Loucy (cell line): Measurements from ENCODE around the gene MCM9.

Experiments
- H2AFZ ChIP-seq: fragments of 200-600 bp; sonication (generic); 2 replicates; pipeline ENCODE4 v1.6.0; 2016; ENCODE audit warnings: antibody characterized with exemption, mild to moderate bottlenecking, low read length, moderate library complexity
- H3F3A ChIP-seq: fragments of 200-600 bp; 2 replicates; pipeline ENCODE4 v1.6.0; 2016; ENCODE audit warnings: antibody characterized with exemption, low read depth, mild to moderate bottlenecking
- H3K27me3 ChIP-seq: fragments of 200-600 bp; sonication (generic); 2 replicates; pipeline ENCODE4 v1.6.1; 2014; ENCODE audit warnings: low read length, mild to moderate bottlenecking; ENCODE audit not compliant: insufficient read depth, poor library complexity, severe bottlenecking
- H3K36me3 ChIP-seq: fragments of 200-600 bp; sonication (generic); 2 replicates; pipeline ENCODE4 v1.6.1; 2016; ENCODE audit warnings: low read length; ENCODE audit not compliant: insufficient read depth
- H3K4me1 ChIP-seq: fragments of 200-600 bp; sonication (generic); 2 replicates; pipeline ENCODE4 v1.5.1; 2014; ENCODE audit warnings: low read length, mild to moderate bottlenecking; ENCODE audit not compliant: insufficient read depth, poor library complexity, severe bottlenecking
- H3K4me2 ChIP-seq: fragments of 200-600 bp; sonication (generic); 2 replicates; pipeline ENCODE4 v1.6.0; 2014; ENCODE audit warnings: antibody characterized with exemption, low read length, low read depth, mild to moderate bottlenecking; ENCODE audit not compliant: poor library complexity, severe bottlenecking
- H3K4me3 ChIP-seq: fragments of 200-600 bp; sonication (generic); 2 replicates; pipeline ENCODE4 v1.5.1; 2014; ENCODE audit warnings: low read length, mild to moderate bottlenecking, mixed read lengths; ENCODE audit not compliant: poor library complexity, severe bottlenecking
- H3K79me2 ChIP-seq: fragments of 200-600 bp; sonication (generic); 2 replicates; pipeline ENCODE4 v1.6.1; 2014; ENCODE audit warnings: low read length; ENCODE audit not compliant: insufficient read depth
- H3K9ac ChIP-seq: fragments of 200-600 bp; sonication (generic); 2 replicates; pipeline ENCODE4 v1.6.0; 2014; ENCODE audit warnings: mild to moderate bottlenecking, low read depth, low read length, moderate library complexity; ENCODE audit not compliant: poor library complexity, severe bottlenecking
- H3K9me2 ChIP-seq: fragments of 200-600 bp; sonication (generic); replicated peaks from 2 replicates; pipeline ENCODE4 v1.6.1; 2016; ENCODE audit warnings: low read depth, low read length, mixed read lengths
- H3K9me3 ChIP-seq: fragments of 200-600 bp; sonication (generic); 2 replicates; pipeline ENCODE4 v1.6.1; 2014; ENCODE audit warnings: mild to moderate bottlenecking, antibody characterized with exemption, low read length, low read depth; ENCODE audit not compliant: insufficient read depth
- H4K20me1 ChIP-seq: fragments of 200-600 bp; sonication (generic); 2 replicates; pipeline ENCODE4 v1.6.0; 2014; ENCODE audit warnings: antibody characterized with exemption, low read length, mild to moderate bottlenecking; ENCODE audit not compliant: insufficient read depth, poor library complexity, severe bottlenecking
- EZH2phosphoT487 ChIP-seq: fragments of 200-600 bp; IDR thresholded peaks from 2 replicates; pipeline ENCODE4 v1.6.1; 2018; ENCODE audit warnings: antibody characterized with exemption, mild to moderate bottlenecking, moderate library complexity, borderline replicate concordance
- TF ChIP-seq, protein P1 (sequence below): fragments of 200-600 bp; sonication (generic); conservative IDR thresholded peaks from 2 replicates; pipeline ENCODE4 v1.5.1; 2014; ENCODE audit warnings: mild to moderate bottlenecking, antibody characterized with exemption, low read length

Gene MCM9

DNA sequence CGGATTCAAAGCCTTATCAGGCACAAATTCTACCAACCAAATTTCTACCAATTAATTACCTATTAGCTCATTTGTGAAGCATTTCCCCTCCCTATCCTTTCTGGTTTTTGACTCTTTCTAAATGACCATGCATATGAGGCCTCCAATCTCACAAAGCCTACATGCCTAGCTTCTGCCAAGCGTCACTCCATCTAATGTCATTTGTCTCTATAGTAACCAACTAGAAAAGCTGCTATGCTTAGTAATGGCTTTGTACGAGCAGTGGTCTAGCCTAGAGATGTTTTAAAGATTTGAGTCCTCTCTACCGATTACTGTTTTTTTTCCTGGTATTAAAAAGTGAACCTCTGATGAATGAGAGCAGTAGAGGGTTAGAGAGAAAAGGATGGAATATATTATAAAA, 45.8 kb downstream of the MCM9 start:
- H4K20me1 ChIP-seq: peaks cover 1% of the 10 kb centered on the region
- no peak for TF ChIP-seq EZH2phosphoT487
- TF ChIP-seq, protein P1, sequence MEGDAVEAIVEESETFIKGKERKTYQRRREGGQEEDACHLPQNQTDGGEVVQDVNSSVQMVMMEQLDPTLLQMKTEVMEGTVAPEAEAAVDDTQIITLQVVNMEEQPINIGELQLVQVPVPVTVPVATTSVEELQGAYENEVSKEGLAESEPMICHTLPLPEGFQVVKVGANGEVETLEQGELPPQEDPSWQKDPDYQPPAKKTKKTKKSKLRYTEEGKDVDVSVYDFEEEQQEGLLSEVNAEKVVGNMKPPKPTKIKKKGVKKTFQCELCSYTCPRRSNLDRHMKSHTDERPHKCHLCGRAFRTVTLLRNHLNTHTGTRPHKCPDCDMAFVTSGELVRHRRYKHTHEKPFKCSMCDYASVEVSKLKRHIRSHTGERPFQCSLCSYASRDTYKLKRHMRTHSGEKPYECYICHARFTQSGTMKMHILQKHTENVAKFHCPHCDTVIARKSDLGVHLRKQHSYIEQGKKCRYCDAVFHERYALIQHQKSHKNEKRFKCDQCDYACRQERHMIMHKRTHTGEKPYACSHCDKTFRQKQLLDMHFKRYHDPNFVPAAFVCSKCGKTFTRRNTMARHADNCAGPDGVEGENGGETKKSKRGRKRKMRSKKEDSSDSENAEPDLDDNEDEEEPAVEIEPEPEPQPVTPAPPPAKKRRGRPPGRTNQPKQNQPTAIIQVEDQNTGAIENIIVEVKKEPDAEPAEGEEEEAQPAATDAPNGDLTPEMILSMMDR: no peak

DNA sequence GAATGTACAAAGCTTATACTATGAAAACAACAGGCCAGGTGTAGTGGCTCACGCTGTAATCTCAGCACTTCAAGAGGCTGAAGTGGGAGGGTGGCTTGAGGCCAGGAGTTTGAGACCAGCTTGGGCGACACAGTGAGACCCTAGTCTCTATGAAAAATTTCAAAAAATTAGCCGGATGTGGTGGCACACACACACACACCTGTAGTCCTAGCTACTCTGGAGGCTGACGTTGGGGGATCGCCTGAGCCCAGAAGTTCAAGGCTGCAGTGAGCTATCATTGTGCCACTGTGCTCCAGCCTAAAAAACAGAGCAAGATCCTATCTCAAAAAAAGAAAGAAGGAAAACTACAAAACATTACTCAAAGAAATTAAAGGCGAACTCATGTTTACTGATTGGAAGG, 48.3 kb downstream of the MCM9 start:
- Histone ChIP-seq H3K36me3 (no peaks in the 10 kb centered on the region), H3K4me2 (no peak overlapping the region), H4K20me1 (no peaks in the 10 kb centered on the region), H3K9me3 (no peaks in the 10 kb centered on the region), H3K9ac (no peak overlapping the region), H2AFZ (no peak overlapping the region), H3K4me3 (no peak overlapping the region), H3K79me2 (peaks cover 67% of the 10 kb centered on the region), H3K27me3 (no peaks in the 10 kb centered on the region), H3F3A (no peaks in the 10 kb centered on the region), H3K9me2 (no peaks in the 10 kb centered on the region), H3K4me1 (peaks cover 47% of the 10 kb centered on the region)
- TF ChIP-seq, protein P1: no peak
- TF ChIP-seq EZH2phosphoT487: no peak

More for the DNA sequence above, 45.8 kb downstream of the MCM9 start:
- H2AFZ ChIP-seq: no peak overlapping the region
- no peaks in the 10 kb centered on the region for H3K36me3 ChIP-seq
- H3K9ac ChIP-seq: no peak overlapping the region
- H3F3A ChIP-seq: peaks cover 5% of the 10 kb centered on the region; the same call in 1 of the 2 replicates
- no peaks in the 10 kb centered on the region for H3K9me2 ChIP-seq
- H3K4me1 ChIP-seq: peaks cover 45% of the 10 kb centered on the region
- peak overlapping the region; percentile 22 for H3K4me2 ChIP-seq
- no peaks in the 10 kb centered on the region for H3K9me3 ChIP-seq
- H3K79me2 ChIP-seq: peaks cover 57% of the 10 kb centered on the region
- H3K27me3 ChIP-seq: no peaks in the 10 kb centered on the region
- no peak overlapping the region for H3K4me3 ChIP-seq

DNA sequence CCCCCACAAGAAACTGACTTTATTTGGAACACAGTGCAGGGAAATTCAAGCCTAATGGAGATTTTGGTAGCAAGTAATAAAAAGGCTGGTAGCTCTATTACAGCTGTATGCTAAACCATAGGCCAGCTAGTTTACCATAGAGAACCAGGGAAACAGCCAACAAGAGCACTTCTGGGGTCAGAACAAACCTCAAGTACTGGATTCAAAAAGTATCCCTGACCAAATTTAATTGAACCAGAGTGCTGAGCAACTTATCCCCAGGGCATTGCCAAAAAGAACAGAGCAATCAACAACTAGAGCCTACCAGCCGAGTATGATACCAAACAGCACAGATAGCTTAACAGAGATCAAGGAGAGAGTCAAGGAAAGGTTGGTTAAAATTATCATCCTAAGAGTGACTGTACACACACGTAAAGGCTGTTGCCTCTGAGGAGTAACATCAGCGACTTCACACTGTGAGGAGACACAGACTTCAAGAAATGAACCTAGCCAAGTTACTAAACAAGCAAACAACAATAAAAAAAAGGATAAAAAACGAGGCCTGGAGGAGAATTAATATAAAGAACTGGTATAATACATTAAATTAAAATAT, 52.5 kb downstream of the MCM9 start:
- TF ChIP-seq EZH2phosphoT487: no peak
- Histone ChIP-seq H2AFZ (no peak overlapping the region), H3K27me3 (no peaks in the 10 kb centered on the region), H3K4me1 (peaks cover 29% of the 10 kb centered on the region), H3K9me2 (no peaks in the 10 kb centered on the region), H3K4me3 (no peak overlapping the region), H3K79me2 (peaks cover 56% of the 10 kb centered on the region), H4K20me1 (no peaks in the 10 kb centered on the region), H3K36me3 (no peaks in the 10 kb centered on the region), H3K9ac (no peak overlapping the region), H3K4me2 (no peak overlapping the region), H3K9me3 (no peaks in the 10 kb centered on the region), H3F3A (no peaks in the 10 kb centered on the region)
